ENCODE data around the gene CAMK1D. TPM values are rescaled to one million over a fixed set of nuclear protein-coding genes. Genes with fewer than 3 reads are reported as not detected.

Gene CAMK1D
- total RNA-seq, 1 experiment from 2014 or later, result 6.0 TPM

DNA sequence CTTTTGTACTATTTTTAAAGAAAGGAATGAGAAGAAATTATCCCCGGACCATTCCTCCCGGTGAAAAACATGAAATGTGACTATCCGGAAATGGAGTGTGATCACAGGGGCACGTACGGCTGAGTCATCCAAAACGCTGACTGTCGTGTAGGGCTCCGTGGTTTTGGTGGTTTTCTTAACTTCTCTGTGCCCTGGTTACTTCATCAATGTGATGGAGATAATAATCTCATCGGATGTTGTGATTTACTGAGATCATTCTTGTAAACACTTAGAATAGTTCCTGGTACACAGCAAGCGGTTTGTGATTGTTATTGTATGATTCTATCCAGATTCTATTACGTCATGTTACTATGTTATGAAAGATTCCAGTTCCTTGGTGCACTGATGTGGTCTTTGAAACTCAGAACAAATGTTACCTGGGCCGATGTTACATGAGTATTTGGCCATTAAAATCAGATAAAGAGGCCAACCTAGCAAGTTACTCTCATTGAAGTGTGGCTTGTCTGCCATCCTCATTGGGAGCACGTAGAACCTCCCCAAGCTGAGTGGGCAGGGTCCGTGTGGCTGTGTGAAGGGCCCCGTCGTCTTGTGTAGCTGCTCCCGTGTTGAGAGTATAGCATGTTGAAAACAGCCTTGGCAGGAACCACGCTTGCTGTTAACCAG is 99.5 kb downstream of the CAMK1D start:
- peak overlapping the region; percentile 35; the same call in 1 of the 2 replicates for H3K4me3 ChIP-seq
- peak overlapping the region; percentile 74 for H3K4me2 ChIP-seq
- no TSS peak for BruUV-seq (replicated peaks)
- peaks cover 26% of the 10 kb centered on the region for H3F3A ChIP-seq (ENCODE audit: insufficient read depth, low read depth)
- peaks cover 39% of the 10 kb centered on the region for H3K4me1 ChIP-seq (replicated peaks; ENCODE audit: insufficient read depth)
- peak; percentile 53 to 96 for DNase-seq
- no peaks in the 10 kb centered on the region for H3K9me3 ChIP-seq (ENCODE audit: insufficient read depth, low read depth)
- 0 out of 2 replicates have a peak, but pooled peaks cover 16% of the 10 kb centered on the region for H3K79me2 ChIP-seq (ENCODE audit: low read depth)
- H3K27me3 ChIP-seq (ENCODE audit: insufficient read depth, low read depth), result no peaks in the 10 kb centered on the region
- H2AFZ ChIP-seq, result no peak overlapping the region
- no peaks in the 10 kb centered on the region for H4K20me1 ChIP-seq (ENCODE audit: insufficient read depth)
- TF ChIP-seq CTCF (conservative IDR thresholded peaks at IDR 0.05) (no peak), EZH2 (IDR thresholded peaks at IDR 0.05; ENCODE audit: low read depth) (no peak)
- ChIA-PET CTCF (no interaction called here), POLR2A (ENCODE audit: unreplicated experiment) (no interaction called here)
- intact Hi-C loops (cut with micrococcal nuclease; ENCODE audit: unreplicated experiment), result loop anchor here (2.0 kb wide), 1 partner anchor 184 kb away; no protein-coding TSS in a partner anchor
- H3K9me2 ChIP-seq (ENCODE audit: insufficient read depth), result no peaks in the 10 kb centered on the region
- H3K27ac ChIP-seq, result peak overlapping the region; percentile 99
- no peaks in the 10 kb centered on the region for H3K36me3 ChIP-seq (ENCODE audit: low read depth)

DNA sequence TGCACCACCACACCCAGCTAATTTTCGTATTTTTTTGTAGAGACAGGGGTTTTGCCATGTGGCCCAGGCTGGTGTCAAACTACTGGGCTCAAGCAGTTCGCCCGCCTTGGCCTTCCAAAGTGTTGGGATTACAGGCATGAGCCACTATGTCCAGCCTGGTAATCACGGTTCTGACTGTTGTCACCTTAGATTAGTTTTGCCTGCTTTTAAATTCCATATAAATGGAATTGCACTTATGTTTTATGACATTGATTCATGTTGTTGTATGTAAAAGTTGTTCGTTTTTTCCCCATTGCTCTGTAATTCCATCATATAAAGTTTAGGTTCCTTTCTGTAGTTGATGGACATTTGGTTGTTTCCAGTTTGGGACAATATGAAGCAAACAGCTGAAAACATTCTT is 106.0 kb downstream of the CAMK1D start:
- Histone ChIP-seq H3K79me2 (ENCODE audit: low read depth) (0 out of 2 replicates have a peak, but pooled peaks cover 14% of the 10 kb centered on the region), H3K4me3 (no peak overlapping the region), H3K4me1 (replicated peaks; ENCODE audit: insufficient read depth) (peaks cover 32% of the 10 kb centered on the region), H3K27me3 (ENCODE audit: insufficient read depth, low read depth) (no peaks in the 10 kb centered on the region), H3K9me3 (ENCODE audit: insufficient read depth, low read depth) (no peaks in the 10 kb centered on the region), H3F3A (ENCODE audit: insufficient read depth, low read depth) (peaks cover 21% of the 10 kb centered on the region; the same call in 1 of the 2 replicates), H3K9me2 (ENCODE audit: insufficient read depth) (no peaks in the 10 kb centered on the region), H3K4me2 (peak overlapping the region; percentile 46), H3K36me3 (ENCODE audit: low read depth) (no peaks in the 10 kb centered on the region), H3K27ac (peak overlapping the region; percentile 82), H4K20me1 (ENCODE audit: insufficient read depth) (no peaks in the 10 kb centered on the region), H2AFZ (no peak overlapping the region)
- TF ChIP-seq CTCF (conservative IDR thresholded peaks at IDR 0.05), result no peak
- TF ChIP-seq EZH2 (IDR thresholded peaks at IDR 0.05; ENCODE audit: low read depth), result no peak
- no TSS peak for BruUV-seq (replicated peaks)
- intact Hi-C loops (cut with micrococcal nuclease; ENCODE audit: unreplicated experiment), result no loop called here
- no peak for DNase-seq
- POLR2A ChIA-PET (ENCODE audit: unreplicated experiment), result no interaction called here
- CTCF ChIA-PET, result no interaction called here

DNA sequence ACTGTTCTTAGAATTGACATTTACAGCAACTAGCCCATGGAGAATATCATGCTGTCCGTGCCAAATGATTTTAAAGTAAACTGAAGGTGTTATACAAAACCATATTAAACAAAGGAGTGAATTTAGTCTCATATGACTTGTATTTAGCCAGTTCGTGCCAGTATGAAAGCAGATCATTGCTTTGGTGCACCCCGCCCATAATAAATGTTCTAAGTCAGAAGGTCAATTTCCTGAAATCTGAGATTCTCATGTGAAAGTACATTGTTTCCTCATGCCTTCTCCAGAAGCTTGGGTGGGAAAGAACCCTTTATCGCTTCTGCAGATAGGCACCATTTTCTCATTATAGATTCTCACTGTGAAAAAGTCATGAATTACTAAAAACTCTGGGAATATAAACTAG is 106.4 kb downstream of the CAMK1D start:
- Histone ChIP-seq H3K4me1 (replicated peaks; ENCODE audit: insufficient read depth) (peaks cover 32% of the 10 kb centered on the region), H3K36me3 (ENCODE audit: low read depth) (no peaks in the 10 kb centered on the region), H4K20me1 (ENCODE audit: insufficient read depth) (no peaks in the 10 kb centered on the region), H3K4me2 (peak overlapping the region; percentile 46), H3K27me3 (ENCODE audit: insufficient read depth, low read depth) (no peaks in the 10 kb centered on the region), H3F3A (ENCODE audit: insufficient read depth, low read depth) (peaks cover 21% of the 10 kb centered on the region; the same call in 1 of the 2 replicates), H3K4me3 (no peak overlapping the region), H3K79me2 (ENCODE audit: low read depth) (0 out of 2 replicates have a peak, but pooled peaks cover 12% of the 10 kb centered on the region), H3K9me2 (ENCODE audit: insufficient read depth) (no peaks in the 10 kb centered on the region), H3K9me3 (ENCODE audit: insufficient read depth, low read depth) (no peaks in the 10 kb centered on the region), H3K27ac (peak overlapping the region; percentile 82), H2AFZ (no peak overlapping the region)
- TF ChIP-seq CTCF (conservative IDR thresholded peaks at IDR 0.05) (no peak), EZH2 (IDR thresholded peaks at IDR 0.05; ENCODE audit: low read depth) (no peak)
- no TSS peak for BruUV-seq (replicated peaks)
- peak; percentile 16 to 82 for DNase-seq
- intact Hi-C loops (cut with micrococcal nuclease; ENCODE audit: unreplicated experiment), result no loop called here
- CTCF ChIA-PET, result no interaction called here
- POLR2A ChIA-PET (ENCODE audit: unreplicated experiment), result no interaction called here

Measured in PC-9 (cell line).